Ovary (tissue), 3 donors: ENCODE results near the gene ALG1.

Experiments
- EP300 ChIP-seq: sonication (generic); formaldehyde crosslinking; IDR thresholded peaks from one replicate; pipeline ENCODE4 v1.6.1; 2017; ENCODE audit warnings: antibody characterized with exemption
- POLR2A ChIP-seq: fragments of 450-650 bp; IDR thresholded peaks from one replicate; pipeline ENCODE4 v1.6.1; 2017; ENCODE audit warnings: antibody characterized with exemption, mild to moderate bottlenecking, moderate library complexity
- TF ChIP-seq, protein P1 (sequence below), 3 donors: fragments of 450-650 bp in 2 of 3; fragments of 200-600 bp in 1 of 3; IDR thresholded peaks; one replicate each; pipeline versions ENCODE4 v1.5.1 to v1.8.0; 2016 to 2022; ENCODE audit warnings: antibody characterized with exemption in 3 of 3, mild to moderate bottlenecking in 1 of 3
- donor health status: DM: no; HTN: no; CAD: no.

DNA sequence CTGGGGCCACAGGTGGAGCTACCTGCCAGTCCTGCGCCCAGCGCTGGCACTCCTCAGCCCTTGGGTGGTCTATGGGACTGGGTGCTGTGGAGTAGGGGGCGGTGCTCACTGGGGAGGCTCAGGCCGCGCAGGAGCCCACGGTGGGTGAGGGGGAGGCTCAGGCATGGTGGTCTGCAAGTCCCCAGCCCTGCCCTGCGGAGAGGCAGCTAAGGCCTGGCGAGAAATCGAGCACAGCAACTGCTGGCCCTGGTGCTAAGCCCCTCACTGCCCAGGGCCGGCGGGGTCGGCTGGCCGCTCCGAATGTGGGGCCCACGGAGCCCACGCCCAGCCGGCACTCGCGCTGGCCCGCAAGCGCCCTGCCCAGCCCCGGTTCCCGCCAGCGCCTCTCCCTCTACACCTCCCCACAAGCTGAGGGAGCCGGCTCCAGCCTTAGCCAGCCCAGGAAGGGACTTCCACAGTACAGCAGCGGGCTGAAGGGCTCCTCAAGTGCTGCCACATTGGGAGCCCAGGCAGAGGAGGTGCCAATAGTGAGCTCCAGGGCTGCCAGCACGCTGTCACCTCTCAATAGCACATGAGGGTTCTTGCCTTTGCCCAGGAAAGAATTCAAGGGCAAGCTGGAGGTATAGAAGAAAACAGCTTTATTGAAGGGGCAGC, 37.0 kb downstream of the ALG1 start:
- TF ChIP-seq, protein P1, sequence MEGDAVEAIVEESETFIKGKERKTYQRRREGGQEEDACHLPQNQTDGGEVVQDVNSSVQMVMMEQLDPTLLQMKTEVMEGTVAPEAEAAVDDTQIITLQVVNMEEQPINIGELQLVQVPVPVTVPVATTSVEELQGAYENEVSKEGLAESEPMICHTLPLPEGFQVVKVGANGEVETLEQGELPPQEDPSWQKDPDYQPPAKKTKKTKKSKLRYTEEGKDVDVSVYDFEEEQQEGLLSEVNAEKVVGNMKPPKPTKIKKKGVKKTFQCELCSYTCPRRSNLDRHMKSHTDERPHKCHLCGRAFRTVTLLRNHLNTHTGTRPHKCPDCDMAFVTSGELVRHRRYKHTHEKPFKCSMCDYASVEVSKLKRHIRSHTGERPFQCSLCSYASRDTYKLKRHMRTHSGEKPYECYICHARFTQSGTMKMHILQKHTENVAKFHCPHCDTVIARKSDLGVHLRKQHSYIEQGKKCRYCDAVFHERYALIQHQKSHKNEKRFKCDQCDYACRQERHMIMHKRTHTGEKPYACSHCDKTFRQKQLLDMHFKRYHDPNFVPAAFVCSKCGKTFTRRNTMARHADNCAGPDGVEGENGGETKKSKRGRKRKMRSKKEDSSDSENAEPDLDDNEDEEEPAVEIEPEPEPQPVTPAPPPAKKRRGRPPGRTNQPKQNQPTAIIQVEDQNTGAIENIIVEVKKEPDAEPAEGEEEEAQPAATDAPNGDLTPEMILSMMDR (IDR thresholded peaks at IDR 0.05), result no peak
- TF ChIP-seq POLR2A (no peak), EP300 (no peak)
